Hematopoietic multipotent progenitor cell treated with erythropoietin and hydrocortisone succinate and interleukin-3 and kit ligand, for 15 days (in vitro differentiated cells): ENCODE measurements around the gene RHOU.

Experiments used
- DNase-seq: peaks from one replicate; pipeline ENCODE4 v3.0.0-alpha.2; 2015; ENCODE audit warnings: low spot score

The RHOU gene

GRCh38 chr1:228737601-228738041 lies 2.3 kb downstream of the RHOU start:
- DNase-seq: no peak

GRCh38 chr1:228739826-228740225 lies 4.5 kb downstream of the RHOU start:
- no peak for DNase-seq

- DNase-seq: no peak
Observed at GRCh38 chr1:228740543-228741317, 5.5 kb downstream of the RHOU start.

GRCh38 chr1:228742281-228742860 lies 7.1 kb downstream of the RHOU start:
- no peak for DNase-seq

- DNase-seq: no peak
Observed at GRCh38 chr1:228743405-228743804, 8.1 kb downstream of the RHOU start.

- no peak for DNase-seq
Observed at GRCh38 chr1:228744356-228744755, 9.1 kb downstream of the RHOU start.

- DNase-seq: no peak
Observed at GRCh38 chr1:228744918-228745317, 9.6 kb downstream of the RHOU start.

GRCh38 chr1:228745497-228745896 lies 10.2 kb downstream of the RHOU start:
- DNase-seq: no peak

- no peak for DNase-seq
Observed at GRCh38 chr1:228747301-228747935, 12.1 kb downstream of the RHOU start.

GRCh38 chr1:228748029-228748428 lies 12.8 kb downstream of the RHOU start:
- DNase-seq: no peak

- no peak for DNase-seq
Observed at GRCh38 chr1:228748431-228748830, 13.2 kb downstream of the RHOU start.

GRCh38 chr1:228749765-228750164 lies 14.5 kb downstream of the RHOU start:
- DNase-seq: no peak

- DNase-seq: no peak
Observed at GRCh38 chr1:228750915-228751314, 15.6 kb downstream of the RHOU start.

GRCh38 chr1:228751360-228752098 lies 16.2 kb downstream of the RHOU start:
- DNase-seq: no peak

- no peak for DNase-seq
Observed at GRCh38 chr1:228752258-228752657, 17.0 kb downstream of the RHOU start.

GRCh38 chr1:228752675-228753265 lies 17.5 kb downstream of the RHOU start:
- no peak for DNase-seq

GRCh38 chr1:228753287-228753686 lies 18.0 kb downstream of the RHOU start:
- no peak for DNase-seq

GRCh38 chr1:228753786-228754360 lies 18.6 kb downstream of the RHOU start:
- DNase-seq: no peak

GRCh38 chr1:228754646-228755268 lies 19.5 kb downstream of the RHOU start:
- no peak for DNase-seq

- DNase-seq: no peak
Observed at GRCh38 chr1:228755800-228756199, 20.5 kb downstream of the RHOU start.

- no peak for DNase-seq
Observed at GRCh38 chr1:228756457-228756856, 21.2 kb downstream of the RHOU start.
